HepG2 (cell line): ENCODE results near the gene PDCL3. TPM values are rescaled to one million over a fixed set of nuclear protein-coding genes. Genes with fewer than 3 reads are reported as not detected.

Experiments used
- ARID4A ChIP-seq: sonication (generic); formaldehyde crosslinking; IDR thresholded peaks from 2 replicates; pipeline ENCODE4 v1.5.0; 2020; ENCODE audit warnings: mild to moderate bottlenecking, missing genetic modification reagents, borderline replicate concordance
- BCLAF1 ChIP-seq: fragments of 450-650 bp; IDR thresholded peaks from 2 replicates; pipeline ENCODE4 v1.6.1; 2017; ENCODE audit warnings: mild to moderate bottlenecking
- HOXA9 ChIP-seq: sonication (generic); formaldehyde crosslinking; IDR thresholded peaks from 2 replicates; pipeline ENCODE4 v1.8.1; 2022; ENCODE audit warnings: missing genetic modification reagents, mild to moderate bottlenecking, moderate library complexity, borderline replicate concordance
- KDM5B ChIP-seq: sonication (generic); formaldehyde crosslinking; IDR thresholded peaks from 2 replicates; pipeline ENCODE4 v1.4.0; 2020; ENCODE audit warnings: missing genetic modification reagents, mild to moderate bottlenecking, borderline replicate concordance
- MXD4 ChIP-seq: IDR thresholded peaks from 2 replicates; pipeline ENCODE4 v1.6.1; 2016; ENCODE audit warnings: mild to moderate bottlenecking, missing biosample characterization, missing genetic modification reagents
- POLR2G ChIP-seq: fragments of 200-400 bp; formaldehyde crosslinking; IDR thresholded peaks from 2 replicates; pipeline ENCODE4 v1.6.1; 2018; ENCODE audit warnings: mild to moderate bottlenecking, low read depth, low read length, moderate library complexity
- RBAK ChIP-seq: sonication (generic); formaldehyde crosslinking; IDR thresholded peaks from 2 replicates; pipeline ENCODE4 v1.5.1; 2020; ENCODE audit warnings: mild to moderate bottlenecking, missing genetic modification reagents
- U2AF2 ChIP-seq: fragments of 200-400 bp; formaldehyde crosslinking; IDR thresholded peaks from 2 replicates; pipeline ENCODE4 v1.6.1; 2017; ENCODE audit warnings: low read depth, mild to moderate bottlenecking, low read length
- ZBTB38 ChIP-seq: sonication (generic); formaldehyde crosslinking; IDR thresholded peaks from 2 replicates; pipeline ENCODE4 v1.5.1; 2020; ENCODE audit warnings: mild to moderate bottlenecking, missing genetic modification reagents
- ZNF432 ChIP-seq: sonication (generic); formaldehyde crosslinking; IDR thresholded peaks from 2 replicates; pipeline ENCODE4 v1.5.0; 2020; ENCODE audit warnings: missing genetic modification reagents, mild to moderate bottlenecking, borderline replicate concordance
- ZNF646 ChIP-seq: sonication (generic); formaldehyde crosslinking; IDR thresholded peaks from 2 replicates; pipeline ENCODE4 v1.9.0; 2021; ENCODE audit warnings: mild to moderate bottlenecking, missing genetic modification reagents
- ZNF790 ChIP-seq: sonication (generic); formaldehyde crosslinking; IDR thresholded peaks from 2 replicates; pipeline ENCODE4 v1.8.0; 2022; ENCODE audit warnings: missing genetic modification reagents, mild to moderate bottlenecking, borderline replicate concordance
- ZNF792 ChIP-seq: IDR thresholded peaks from 2 replicates; pipeline ENCODE4 v1.6.1; 2016
- polyA plus RNA-seq, 8 experiments: library from polyadenylated mRNA; depleted of rRNA in 3 of 8; stranded (reverse) in 7 of 8; unstranded in 1 of 8; fragments of >200 nt; fragmentation: Illumina TruSeq in 4 of 8; extraction: Trizol in 4 of 8; gene quantifications; 2 replicates each; pipeline versions ENCODE4 v1.2.1 to v1.2.3, GENCODE V29; 2011 to 2016; ENCODE audit warnings: low read depth in 4 of 8, missing spikeins in 1 of 8, mixed read lengths in 1 of 8; ENCODE audit not compliant: insufficient read depth in 1 of 8
- total RNA-seq, 5 experiments: library from RNA; depleted of rRNA; stranded (reverse); fragments of >200 nt; fragmentation: Illumina TruSeq; extraction: Trizol; gene quantifications; 2 replicates each; pipeline ENCODE4 v1.2.3, GENCODE V29; 2016; ENCODE audit warnings: low read depth in 1 of 5

PDCL3 gene
- total and polyA plus RNA-seq, 2 of the 13 experiments (the other 11 are each of a cell fraction or from before 2014, with no cell fraction given): 14.4 to 24.4 TPM

GRCh38 chr2:100562613-100563406 is at the start of gene PDCL3 (continued):
- TF ChIP-seq BCLAF1 (no peak), ZNF646 (no peak), RBAK (CRISPR knock-in tag) (no peak), MXD4 (CRISPR knock-in tag) (peak; percentile 69; the same call in 1 of the 2 replicates), KDM5B (CRISPR knock-in tag) (peak; percentile 98), ZNF790 (peak; percentile 95; the same call in 1 of the 2 replicates), ZNF432 (CRISPR knock-in tag) (no peak), U2AF2 (0 out of 2 replicates have a peak, but pooled peaks have one; percentile 37), ARID4A (CRISPR knock-in tag) (peak; percentile 94), POLR2G (peak; percentile 94), ZNF792 (peak; percentile 56; the same call in 1 of the 2 replicates), ZBTB38 (CRISPR knock-in tag) (no peak), HOXA9 (CRISPR knock-in tag) (no peak)
